ENCODE measurements around the gene KLF5. TPM values are rescaled to one million over a fixed set of nuclear protein-coding genes. Genes with fewer than 3 reads are reported as not detected.
A peak's percentile ranks its signal among the peaks of the same experiment; 100 is the strongest.
"Not testable (repeated sequence)": the region's sequence is repeated elsewhere in the genome, so short reads cannot be mapped to it uniquely, and the experiment has no call there.

Gene KLF5
- total RNA-seq, 1 donor from 2014 or later = 1.0 TPM

- peak; percentile 89 for DNase-seq
Measured at GRCh38 chr13:73090116-73090822, 31.5 kb downstream of the KLF5 start.

GRCh38 chr13:73090823-73091187 is 32.0 kb downstream of the KLF5 start:
- peak; percentile 24 for DNase-seq

GRCh38 chr13:73092829-73093228 is 34.0 kb downstream of the KLF5 start:
- DNase-seq = no peak

GRCh38 chr13:73096173-73096572 is 37.4 kb downstream of the KLF5 start:
- no peak for DNase-seq

- no peak for DNase-seq
Measured at GRCh38 chr13:73096638-73097037, 37.8 kb downstream of the KLF5 start.

GRCh38 chr13:73100781-73101180 is 42.0 kb downstream of the KLF5 start:
- DNase-seq = not testable (repeated sequence)

- no peak for DNase-seq
Measured at GRCh38 chr13:73101351-73102007, 42.7 kb downstream of the KLF5 start.

- DNase-seq = no peak
Measured at GRCh38 chr13:73103238-73103637, 44.4 kb downstream of the KLF5 start.

- no peak for DNase-seq
Measured at GRCh38 chr13:73106513-73107178, 47.8 kb downstream of the KLF5 start.

GRCh38 chr13:73107481-73107880 is 48.7 kb downstream of the KLF5 start:
- DNase-seq = no peak

- DNase-seq = no peak
Measured at GRCh38 chr13:73107970-73108369, 49.2 kb downstream of the KLF5 start.

- no peak for DNase-seq
Measured at GRCh38 chr13:73109288-73109899, 50.6 kb downstream of the KLF5 start.

- no peak for DNase-seq
Measured at GRCh38 chr13:73109969-73110368, 51.2 kb downstream of the KLF5 start.

GRCh38 chr13:73110814-73111213 is 52.0 kb downstream of the KLF5 start:
- DNase-seq = no peak

GRCh38 chr13:73111331-73111730 is 52.5 kb downstream of the KLF5 start:
- no peak for DNase-seq

- no peak for DNase-seq
Measured at GRCh38 chr13:73119612-73120011, 60.8 kb downstream of the KLF5 start.
